Measurements from ENCODE around the gene MPRIP.
A peak's percentile ranks its signal among the peaks of the same experiment; 100 is the strongest.

MPRIP gene

DNA sequence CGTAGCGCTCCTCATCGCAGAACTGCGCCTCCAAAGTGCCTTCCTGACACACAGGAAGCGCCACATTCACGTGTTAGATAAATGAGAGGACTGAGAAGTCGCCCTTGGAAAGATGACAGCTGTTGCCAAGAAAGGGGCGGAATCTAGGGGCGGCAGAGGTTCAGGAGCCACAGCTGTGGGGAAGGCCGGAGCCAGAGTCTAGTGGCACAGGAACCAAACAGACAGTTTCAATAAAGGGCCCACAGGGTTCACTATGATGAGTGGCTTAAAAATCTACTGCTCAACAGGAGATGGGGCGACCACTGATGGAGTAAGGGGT, 190.0 kb downstream of the MPRIP start:
- TF ChIP-seq, protein P1, sequence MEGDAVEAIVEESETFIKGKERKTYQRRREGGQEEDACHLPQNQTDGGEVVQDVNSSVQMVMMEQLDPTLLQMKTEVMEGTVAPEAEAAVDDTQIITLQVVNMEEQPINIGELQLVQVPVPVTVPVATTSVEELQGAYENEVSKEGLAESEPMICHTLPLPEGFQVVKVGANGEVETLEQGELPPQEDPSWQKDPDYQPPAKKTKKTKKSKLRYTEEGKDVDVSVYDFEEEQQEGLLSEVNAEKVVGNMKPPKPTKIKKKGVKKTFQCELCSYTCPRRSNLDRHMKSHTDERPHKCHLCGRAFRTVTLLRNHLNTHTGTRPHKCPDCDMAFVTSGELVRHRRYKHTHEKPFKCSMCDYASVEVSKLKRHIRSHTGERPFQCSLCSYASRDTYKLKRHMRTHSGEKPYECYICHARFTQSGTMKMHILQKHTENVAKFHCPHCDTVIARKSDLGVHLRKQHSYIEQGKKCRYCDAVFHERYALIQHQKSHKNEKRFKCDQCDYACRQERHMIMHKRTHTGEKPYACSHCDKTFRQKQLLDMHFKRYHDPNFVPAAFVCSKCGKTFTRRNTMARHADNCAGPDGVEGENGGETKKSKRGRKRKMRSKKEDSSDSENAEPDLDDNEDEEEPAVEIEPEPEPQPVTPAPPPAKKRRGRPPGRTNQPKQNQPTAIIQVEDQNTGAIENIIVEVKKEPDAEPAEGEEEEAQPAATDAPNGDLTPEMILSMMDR (IDR thresholded peaks at IDR 0.05; ENCODE audit: low read depth, low read length): no peak
- H3K4me3 ChIP-seq (replicated peaks in 1 of 2; ENCODE audit: low read depth in 2 of 2, low read length in 2 of 2): no peak overlapping the region
- DNase-seq (ENCODE audit: low read depth in 2 of 2): no peak

DNA sequence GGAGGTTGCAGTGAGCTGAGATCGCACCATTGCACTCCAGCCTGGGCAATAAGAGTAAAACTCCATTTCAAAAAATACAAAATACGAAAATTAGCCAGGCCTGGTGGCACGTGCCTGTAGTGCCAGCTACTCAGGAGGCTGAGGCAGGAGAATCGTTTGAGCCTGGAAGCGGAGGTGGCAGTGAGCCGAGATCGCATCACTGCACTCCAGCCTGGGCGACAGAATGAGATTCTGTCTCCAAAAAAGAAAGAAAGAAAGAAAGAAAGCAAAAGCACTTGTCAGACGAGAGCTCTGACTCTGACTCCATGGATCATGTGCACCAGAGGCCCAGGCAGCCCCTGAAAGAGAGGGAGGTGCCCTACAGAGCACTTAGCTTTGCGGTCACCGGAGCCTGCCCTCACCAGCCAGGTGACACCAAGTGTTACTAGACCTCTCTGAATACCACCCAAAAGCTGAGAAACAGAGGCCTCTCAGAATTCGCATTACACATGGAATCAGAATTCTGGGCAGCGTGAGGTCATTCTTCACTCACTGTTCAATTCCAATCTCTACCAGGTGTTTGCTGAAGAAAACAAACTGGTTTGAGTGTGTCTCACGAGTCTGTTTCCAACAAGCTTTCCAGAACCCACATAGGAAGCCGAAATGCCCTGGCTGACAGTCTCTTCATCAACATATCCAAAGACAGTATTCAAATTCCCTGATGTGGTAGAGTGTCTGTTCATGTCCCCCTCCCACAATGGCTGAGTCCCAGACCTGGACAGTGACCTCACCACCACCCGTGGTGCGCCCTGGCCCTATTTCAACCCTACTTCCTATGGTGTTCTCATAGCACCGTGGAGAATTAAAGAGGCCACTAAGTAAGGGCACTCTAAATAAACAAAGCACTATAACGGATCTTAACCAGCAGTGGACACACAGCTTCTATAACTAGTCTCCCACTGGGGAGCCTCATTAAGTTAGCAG, 193.2 kb downstream of the MPRIP start:
- H3K4me3 ChIP-seq (replicated peaks in 1 of 2; ENCODE audit: low read depth in 2 of 2, low read length in 2 of 2): peak overlapping the region; percentile 99 to 100
- DNase-seq (ENCODE audit: low read depth in 2 of 2): peak; percentile 9 to 51
- TF ChIP-seq, protein P1 (IDR thresholded peaks at IDR 0.05; ENCODE audit: low read depth, low read length): no peak

DNA sequence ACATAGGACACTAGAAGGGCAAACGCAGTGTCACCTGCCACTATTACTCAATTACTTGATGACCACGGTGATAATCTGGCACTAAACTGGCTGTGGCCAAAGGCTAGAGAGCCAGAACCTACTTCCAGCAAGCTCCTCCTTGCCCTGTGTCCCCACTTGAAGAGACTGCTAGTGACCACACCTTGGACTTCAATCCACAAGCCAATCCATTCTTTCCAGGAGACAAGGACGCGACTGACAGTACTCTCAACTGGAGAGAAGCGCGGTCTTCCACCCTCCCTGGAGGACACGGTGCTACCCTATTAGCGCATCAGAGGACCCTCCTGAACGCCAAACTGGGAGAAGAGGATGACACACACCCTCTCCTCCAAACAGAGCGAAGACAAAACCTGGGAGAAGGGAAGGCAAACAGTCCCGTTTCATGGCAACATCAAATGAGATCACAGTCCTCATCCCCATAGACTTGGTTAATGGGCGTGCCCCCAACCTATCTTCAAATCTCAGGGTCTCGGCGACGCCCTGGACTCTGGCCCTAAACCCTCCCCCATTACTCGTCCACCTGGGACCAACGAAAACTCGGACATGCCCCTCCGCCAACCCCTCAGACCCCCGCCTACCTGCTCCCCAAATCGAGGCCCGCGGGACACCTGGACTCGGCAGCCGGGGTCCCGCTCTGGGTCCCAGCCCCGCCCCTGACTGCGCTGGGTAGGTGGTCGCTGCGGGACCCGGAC, 194.2 kb downstream of the MPRIP start:
- peak; percentile 11 to 46 for DNase-seq (ENCODE audit: low read depth in 2 of 2)
- TF ChIP-seq, protein P1 (IDR thresholded peaks at IDR 0.05; ENCODE audit: low read depth, low read length): no peak
- H3K4me3 ChIP-seq (replicated peaks in 1 of 2; ENCODE audit: low read depth in 2 of 2, low read length in 2 of 2): peak overlapping the region; percentile 99 to 100

DNA sequence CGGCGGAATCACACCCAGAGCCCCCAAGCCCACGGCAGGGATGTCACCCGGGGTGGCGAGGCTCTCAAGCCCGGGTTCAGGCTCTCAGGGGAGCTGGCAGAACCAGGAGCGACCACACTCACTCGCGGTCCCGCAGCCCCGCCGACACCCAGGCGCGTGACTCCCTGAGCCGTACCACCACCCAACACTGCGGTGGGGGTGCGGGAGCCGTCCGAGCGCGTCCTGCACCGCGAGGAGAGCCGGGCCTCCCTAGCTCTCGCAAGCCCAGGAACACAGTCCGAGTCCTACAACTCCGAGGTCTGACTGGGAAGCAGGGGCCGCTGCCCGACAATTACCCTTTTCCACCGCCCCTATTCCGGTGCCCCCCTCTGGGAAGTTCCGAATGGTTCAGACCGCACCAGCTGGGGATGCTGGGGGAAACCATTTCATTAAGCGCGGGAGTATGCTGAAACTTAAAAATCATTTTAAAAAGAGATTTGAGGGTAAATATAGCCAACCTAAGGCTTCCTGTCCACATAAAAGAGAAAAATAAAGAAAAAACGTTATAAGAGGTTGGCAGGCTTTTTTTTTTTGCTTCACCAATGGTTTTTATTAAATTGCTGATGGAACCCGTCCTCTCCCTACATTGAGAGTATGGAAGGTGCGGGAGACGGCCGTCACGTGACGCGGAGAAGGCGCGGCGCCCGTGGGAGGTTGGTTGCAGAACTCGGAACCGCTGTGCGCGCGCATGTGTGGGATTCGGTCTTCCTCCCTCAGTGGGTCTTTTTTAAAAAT, 195.0 kb downstream of the MPRIP start, which contains the start of gene FLCN:
FLCN (minus strand) TSS at position 143 of the 774 bp plus-strand sequence. CDS start 9,031 bp downstream, outside the sequence.
- H3K4me3 ChIP-seq (replicated peaks in 1 of 2; ENCODE audit: low read depth in 2 of 2, low read length in 2 of 2): peak within 1 kb of the TSS; percentile 99 to 100
- peak; percentile 92 to 93 for DNase-seq (ENCODE audit: low read depth in 2 of 2)
- TF ChIP-seq, protein P1 (IDR thresholded peaks at IDR 0.05; ENCODE audit: low read depth, low read length): no peak

DNA sequence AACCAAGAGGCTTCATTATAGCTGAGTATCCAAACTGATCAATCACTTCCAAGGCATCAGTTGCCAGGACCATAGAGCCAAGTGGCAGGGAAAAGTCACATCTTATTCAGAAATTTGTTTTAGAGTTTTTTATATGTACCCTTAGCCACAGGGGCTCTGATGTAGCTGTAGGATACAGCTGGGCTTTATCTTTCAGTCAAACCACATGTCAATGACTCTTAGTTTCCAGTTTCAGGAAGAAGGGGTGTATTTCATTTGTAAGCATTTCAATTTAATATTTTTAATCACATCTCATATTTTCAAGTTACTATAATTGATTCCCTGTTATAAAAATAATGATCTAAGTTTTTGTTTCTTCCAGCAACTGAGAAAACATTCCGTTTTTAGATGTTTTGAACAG, 197.6 kb downstream of the MPRIP start:
- H3K4me3 ChIP-seq (replicated peaks in 1 of 2; ENCODE audit: low read depth in 2 of 2, low read length in 2 of 2): no peak overlapping the region
- no peak for DNase-seq (ENCODE audit: low read depth in 2 of 2)
- TF ChIP-seq, protein P1 (IDR thresholded peaks at IDR 0.05; ENCODE audit: low read depth, low read length): no peak

DNA sequence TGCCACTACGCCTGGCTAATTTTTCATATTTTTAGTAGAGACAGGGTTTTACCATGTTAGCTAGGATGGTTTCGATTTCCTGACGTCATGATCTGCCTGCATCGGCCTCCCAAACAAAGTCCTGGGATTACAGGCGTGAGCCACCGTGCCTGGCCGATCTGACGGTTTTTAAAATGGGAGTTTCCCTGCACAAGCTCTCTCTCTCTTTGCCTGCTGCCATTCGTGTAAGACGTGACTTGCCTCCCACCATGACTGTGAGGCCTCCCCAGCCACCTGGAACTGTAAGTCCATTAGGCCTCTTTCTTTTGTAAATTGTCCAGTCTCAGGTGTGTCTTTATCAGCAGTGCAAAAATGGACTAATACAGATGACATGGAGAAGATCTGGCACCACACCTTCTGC, 199.4 kb downstream of the MPRIP start:
- TF ChIP-seq, protein P1 (IDR thresholded peaks at IDR 0.05; ENCODE audit: low read depth, low read length): no peak
- no peak overlapping the region for H3K4me3 ChIP-seq (replicated peaks in 1 of 2; ENCODE audit: low read depth in 2 of 2, low read length in 2 of 2)
- DNase-seq (ENCODE audit: low read depth in 2 of 2): no peak

All from cardiac fibroblast (primary cell).